ENCODE measurements around the gene CISD1.

DNA sequence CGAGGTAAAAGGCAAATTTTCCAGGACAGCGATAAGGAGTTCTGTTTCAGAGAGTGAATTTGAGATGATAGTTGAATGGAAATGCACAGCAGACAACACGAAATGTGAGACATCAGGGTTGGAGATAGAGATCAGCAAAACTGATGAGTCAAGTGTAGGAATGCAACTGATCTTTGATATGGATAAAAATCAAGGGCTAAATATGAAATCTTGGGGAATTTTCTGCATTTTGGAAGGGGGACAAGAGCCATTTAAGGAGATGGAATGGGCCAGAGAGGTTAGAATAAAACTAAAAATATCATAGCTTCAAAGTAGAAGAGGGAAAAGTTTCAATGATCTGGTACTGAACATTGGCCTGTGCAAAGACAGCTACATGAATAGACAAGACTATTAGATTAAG is 11.5 kb downstream of the CISD1 start:
- TF ChIP-seq CTCF (IDR thresholded peaks at IDR 0.05) (no peak), POLR2A (IDR thresholded peaks at IDR 0.05) (no peak)
